ENCODE results near the gene ANKS3. TPM values are rescaled to one million over a fixed set of nuclear protein-coding genes. Genes with fewer than 3 reads are reported as not detected.

The ANKS3 gene
- total and polyA plus RNA-seq, 10 of the 15 experiments (the other 5 are each of a cell fraction or from before 2014, with no cell fraction given) = 0.29 to 14.2 (median 8.5) TPM

GRCh38 chr16:4656695-4657686 is 77.1 kb downstream of the ANKS3 start (continued):
- TF ChIP-seq NR2C1 (IDR thresholded peaks at IDR 0.05) (no peak), NFYB (IDR thresholded peaks at IDR 0.05; ENCODE audit: insufficient read depth, low read depth, low read length) (no peak), RELB (IDR thresholded peaks at IDR 0.05; ENCODE audit: low read depth) (no peak), SREBF2 (IDR thresholded peaks at IDR 0.05; ENCODE audit: low read length) (no peak)

- in situ Hi-C loops (cut with MboI) (no loop called here), intact Hi-C loops (cut with micrococcal nuclease; ENCODE audit: unreplicated experiment) (no loop called here)
- FAIRE-seq (no peak), ATAC-seq (no peak), DNase-seq (ENCODE audit: low read depth, low spot score) (no peak)
- H4K20me1 ChIP-seq (ENCODE audit: control insufficient read depth, insufficient read depth) = no peaks in the 10 kb centered on the region
- no peak overlapping the region for H3K4me2 ChIP-seq (ENCODE audit: control insufficient read depth, insufficient read depth)
- H2AFZ ChIP-seq (ENCODE audit: control insufficient read depth, low read depth, low read length) = no peak overlapping the region
- ChIA-PET RAD21 (ENCODE audit: unreplicated experiment) (no interaction called here), SMC1A (ENCODE audit: uncharacterized antibody, unreplicated experiment) (no interaction called here), POLR2A (no interaction called here), CTCF (no interaction called here)
- BruUV-seq (replicated peaks) = no TSS peak
- no peak overlapping the region for H3K9ac ChIP-seq (ENCODE audit: control insufficient read depth, insufficient read depth, low read length)
- H3K79me2 ChIP-seq (ENCODE audit: control insufficient read depth, insufficient read depth, low read length) = no peaks in the 10 kb centered on the region
- peaks cover 13 to 34% of the 10 kb centered on the region in 2 experiments; a peak in 3 of 4 replicates for H3K36me3 ChIP-seq (ENCODE audit: control insufficient read depth in 2 of 2, insufficient read depth in 2 of 2, low read length in 1 of 2)
- no peaks in the 10 kb centered on the region for H3K9me3 ChIP-seq (replicated peaks; ENCODE audit: control insufficient read depth, insufficient read depth, low read length)
- TF ChIP-seq POLR2AphosphoS2 (IDR thresholded peaks at IDR 0.05; ENCODE audit: low read depth, low read length) = no peak
- TF ChIP-seq SP1 (IDR thresholded peaks at IDR 0.05; ENCODE audit: low read depth, low read length) = no peak
- no peak for TF ChIP-seq STAT1 (conservative IDR thresholded peaks at IDR 0.05)
- TF ChIP-seq MEF2A (IDR thresholded peaks at IDR 0.05; ENCODE audit: insufficient read depth, low read depth, low read length) = no peak
- no peak for TF ChIP-seq JUND (IDR thresholded peaks at IDR 0.05; ENCODE audit: low read depth, low read length)
- no peak for TF ChIP-seq SREBF1 (IDR thresholded peaks at IDR 0.05; ENCODE audit: low read length)
- TF ChIP-seq DPF2 (IDR thresholded peaks at IDR 0.05) = no peak
- no peak for TF ChIP-seq CTCF (IDR thresholded peaks at IDR 0.05 in 2 of 3, conservative IDR thresholded peaks at IDR 0.05 in 1 of 3; ENCODE audit: control insufficient read depth in 2 of 3, extremely low read depth in 1 of 3, insufficient read depth in 1 of 3, low read depth in 3 of 3, low read length in 3 of 3)
- TF ChIP-seq PRDM15 (CRISPR knock-in tag; IDR thresholded peaks at IDR 0.05) = no peak
- no peak overlapping the region for H3K27ac ChIP-seq (ENCODE audit: control insufficient read depth, insufficient read depth)
- H3K4me3 ChIP-seq = no peak overlapping the region
- H3K27me3 ChIP-seq (replicated peaks in 1 of 2; ENCODE audit: control insufficient read depth in 2 of 2, insufficient read depth in 2 of 2, low read length in 1 of 2) = no peaks in the 10 kb centered on the region
- WGBS (ENCODE audit: insufficient coverage, insufficient replicate concordance, low lambda C conversion rate, missing lambda C conversion rate) = 92% methylated on average over 12 of the region's 12 CpGs
- H3K4me1 ChIP-seq (ENCODE audit: control insufficient read depth, insufficient read depth, low read length) = no peaks in the 10 kb centered on the region; the same call in 1 of the 2 replicates
These were observed 77.8 kb downstream of the ANKS3 start for GRCh38 chr16:4656221-4656620.
